GM12878 (cell line): Measurements from ENCODE around the gene PTPRM.
"Not testable (repeated sequence)": the region's sequence is repeated elsewhere in the genome, so short reads cannot be mapped to it uniquely, and the experiment has no call there.

Experiments used
- POLR2A ChIP-seq: IDR thresholded peaks from 2 replicates; pipeline ENCODE4 v1.6.1; 2011; ENCODE audit warnings: low read depth, mild to moderate bottlenecking, low read length
- POLR2AphosphoS5 ChIP-seq: IDR thresholded peaks from 2 replicates; pipeline ENCODE4 v1.6.1; 2011; ENCODE audit warnings: mild to moderate bottlenecking, low read length, inconsistent platforms
- SIN3A ChIP-seq: IDR thresholded peaks from 2 replicates; pipeline ENCODE4 v1.6.1; 2012; ENCODE audit warnings: low read depth, low read length, improper control_type of control experiment
- ZNF24 ChIP-seq: fragments of 450-650 bp; IDR thresholded peaks from 2 replicates; pipeline ENCODE4 v1.6.1; 2017; ENCODE audit warnings: antibody characterized with exemption, mild to moderate bottlenecking
- ZSCAN29 ChIP-seq: fragments of 450-650 bp; IDR thresholded peaks from 2 replicates; pipeline ENCODE4 v1.6.1; 2017; ENCODE audit warnings: mild to moderate bottlenecking, moderate library complexity
- TF ChIP-seq, protein P1 (sequence below), 3 experiments: IDR thresholded peaks in 2 of 3; conservative IDR thresholded peaks in 1 of 3; 2 replicates each; pipeline ENCODE4 v1.5.1; 2011; ENCODE audit warnings: low read depth in 3 of 3, low read length in 3 of 3, mild to moderate bottlenecking in 3 of 3, control low read depth in 2 of 3, moderate library complexity in 2 of 3, inconsistent platforms in 1 of 3, mixed read lengths in 1 of 3; ENCODE audit not compliant: control insufficient read depth in 2 of 3, insufficient read depth in 1 of 3; ENCODE audit errors: extremely low read depth in 1 of 3
- TF ChIP-seq, protein P2 (sequence below): fragments of 150-350 bp; IDR thresholded peaks from 2 replicates; pipeline ENCODE4 v1.6.1; 2016; ENCODE audit warnings: low read depth, low read length
- TF ChIP-seq, protein P3 (sequence below): IDR thresholded peaks from 2 replicates; pipeline ENCODE4 v1.6.1; 2012; ENCODE audit warnings: low read length, inconsistent platforms
- TF ChIP-seq, protein P4 (sequence below): IDR thresholded peaks from 2 replicates; pipeline ENCODE4 v1.6.1; 2011; ENCODE audit warnings: low read depth, mild to moderate bottlenecking, low read length, moderate library complexity, borderline replicate concordance; ENCODE audit errors: extremely low read depth
- TF ChIP-seq, protein P5 (sequence below): IDR thresholded peaks from 2 replicates; pipeline ENCODE4 v1.6.1; 2011; ENCODE audit warnings: low read depth, low read length, improper control_type of control experiment, borderline replicate concordance

DNA sequence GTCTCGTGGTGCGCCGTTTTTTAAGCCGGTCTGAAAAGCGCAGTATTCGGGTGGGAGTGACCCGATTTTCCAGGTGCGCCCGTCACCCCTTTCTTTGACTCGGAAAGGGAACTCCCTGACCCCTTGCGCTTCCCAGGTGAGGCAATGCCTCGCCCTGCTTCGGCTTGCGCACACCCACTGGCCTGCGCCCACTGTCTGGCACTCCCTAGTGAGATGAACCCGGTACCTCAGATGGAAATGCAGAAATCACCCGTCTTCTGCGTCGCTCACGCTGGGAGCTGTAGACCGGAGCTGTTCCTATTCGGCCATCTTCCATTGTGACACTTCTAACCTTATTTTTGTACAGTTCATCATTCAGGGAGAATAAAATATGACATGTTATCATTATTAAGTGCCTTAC lies 496.0 kb downstream of the PTPRM start:
- TF ChIP-seq ZSCAN29, ZNF24, POLR2AphosphoS5, POLR2A, SIN3A: not testable (repeated sequence)
- TF ChIP-seq, protein P1, sequence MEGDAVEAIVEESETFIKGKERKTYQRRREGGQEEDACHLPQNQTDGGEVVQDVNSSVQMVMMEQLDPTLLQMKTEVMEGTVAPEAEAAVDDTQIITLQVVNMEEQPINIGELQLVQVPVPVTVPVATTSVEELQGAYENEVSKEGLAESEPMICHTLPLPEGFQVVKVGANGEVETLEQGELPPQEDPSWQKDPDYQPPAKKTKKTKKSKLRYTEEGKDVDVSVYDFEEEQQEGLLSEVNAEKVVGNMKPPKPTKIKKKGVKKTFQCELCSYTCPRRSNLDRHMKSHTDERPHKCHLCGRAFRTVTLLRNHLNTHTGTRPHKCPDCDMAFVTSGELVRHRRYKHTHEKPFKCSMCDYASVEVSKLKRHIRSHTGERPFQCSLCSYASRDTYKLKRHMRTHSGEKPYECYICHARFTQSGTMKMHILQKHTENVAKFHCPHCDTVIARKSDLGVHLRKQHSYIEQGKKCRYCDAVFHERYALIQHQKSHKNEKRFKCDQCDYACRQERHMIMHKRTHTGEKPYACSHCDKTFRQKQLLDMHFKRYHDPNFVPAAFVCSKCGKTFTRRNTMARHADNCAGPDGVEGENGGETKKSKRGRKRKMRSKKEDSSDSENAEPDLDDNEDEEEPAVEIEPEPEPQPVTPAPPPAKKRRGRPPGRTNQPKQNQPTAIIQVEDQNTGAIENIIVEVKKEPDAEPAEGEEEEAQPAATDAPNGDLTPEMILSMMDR (IDR thresholded peaks at IDR 0.05 in 2 of 3, conservative IDR thresholded peaks at IDR 0.05 in 1 of 3; ENCODE audit: control insufficient read depth in 2 of 3, extremely low read depth in 1 of 3, insufficient read depth in 1 of 3, low read depth in 3 of 3, low read length in 3 of 3) = not testable (repeated sequence)
- TF ChIP-seq, protein P2, sequence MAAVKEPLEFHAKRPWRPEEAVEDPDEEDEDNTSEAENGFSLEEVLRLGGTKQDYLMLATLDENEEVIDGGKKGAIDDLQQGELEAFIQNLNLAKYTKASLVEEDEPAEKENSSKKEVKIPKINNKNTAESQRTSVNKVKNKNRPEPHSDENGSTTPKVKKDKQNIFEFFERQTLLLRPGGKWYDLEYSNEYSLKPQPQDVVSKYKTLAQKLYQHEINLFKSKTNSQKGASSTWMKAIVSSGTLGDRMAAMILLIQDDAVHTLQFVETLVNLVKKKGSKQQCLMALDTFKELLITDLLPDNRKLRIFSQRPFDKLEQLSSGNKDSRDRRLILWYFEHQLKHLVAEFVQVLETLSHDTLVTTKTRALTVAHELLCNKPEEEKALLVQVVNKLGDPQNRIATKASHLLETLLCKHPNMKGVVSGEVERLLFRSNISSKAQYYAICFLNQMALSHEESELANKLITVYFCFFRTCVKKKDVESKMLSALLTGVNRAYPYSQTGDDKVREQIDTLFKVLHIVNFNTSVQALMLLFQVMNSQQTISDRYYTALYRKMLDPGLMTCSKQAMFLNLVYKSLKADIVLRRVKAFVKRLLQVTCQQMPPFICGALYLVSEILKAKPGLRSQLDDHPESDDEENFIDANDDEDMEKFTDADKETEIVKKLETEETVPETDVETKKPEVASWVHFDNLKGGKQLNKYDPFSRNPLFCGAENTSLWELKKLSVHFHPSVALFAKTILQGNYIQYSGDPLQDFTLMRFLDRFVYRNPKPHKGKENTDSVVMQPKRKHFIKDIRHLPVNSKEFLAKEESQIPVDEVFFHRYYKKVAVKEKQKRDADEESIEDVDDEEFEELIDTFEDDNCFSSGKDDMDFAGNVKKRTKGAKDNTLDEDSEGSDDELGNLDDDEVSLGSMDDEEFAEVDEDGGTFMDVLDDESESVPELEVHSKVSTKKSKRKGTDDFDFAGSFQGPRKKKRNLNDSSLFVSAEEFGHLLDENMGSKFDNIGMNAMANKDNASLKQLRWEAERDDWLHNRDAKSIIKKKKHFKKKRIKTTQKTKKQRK = not testable (repeated sequence)
- TF ChIP-seq, protein P3, sequence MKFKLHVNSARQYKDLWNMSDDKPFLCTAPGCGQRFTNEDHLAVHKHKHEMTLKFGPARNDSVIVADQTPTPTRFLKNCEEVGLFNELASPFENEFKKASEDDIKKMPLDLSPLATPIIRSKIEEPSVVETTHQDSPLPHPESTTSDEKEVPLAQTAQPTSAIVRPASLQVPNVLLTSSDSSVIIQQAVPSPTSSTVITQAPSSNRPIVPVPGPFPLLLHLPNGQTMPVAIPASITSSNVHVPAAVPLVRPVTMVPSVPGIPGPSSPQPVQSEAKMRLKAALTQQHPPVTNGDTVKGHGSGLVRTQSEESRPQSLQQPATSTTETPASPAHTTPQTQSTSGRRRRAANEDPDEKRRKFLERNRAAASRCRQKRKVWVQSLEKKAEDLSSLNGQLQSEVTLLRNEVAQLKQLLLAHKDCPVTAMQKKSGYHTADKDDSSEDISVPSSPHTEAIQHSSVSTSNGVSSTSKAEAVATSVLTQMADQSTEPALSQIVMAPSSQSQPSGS = not testable (repeated sequence)
- TF ChIP-seq, protein P4, sequence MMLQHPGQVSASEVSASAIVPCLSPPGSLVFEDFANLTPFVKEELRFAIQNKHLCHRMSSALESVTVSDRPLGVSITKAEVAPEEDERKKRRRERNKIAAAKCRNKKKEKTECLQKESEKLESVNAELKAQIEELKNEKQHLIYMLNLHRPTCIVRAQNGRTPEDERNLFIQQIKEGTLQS = not testable (repeated sequence)
- TF ChIP-seq, protein P5, sequence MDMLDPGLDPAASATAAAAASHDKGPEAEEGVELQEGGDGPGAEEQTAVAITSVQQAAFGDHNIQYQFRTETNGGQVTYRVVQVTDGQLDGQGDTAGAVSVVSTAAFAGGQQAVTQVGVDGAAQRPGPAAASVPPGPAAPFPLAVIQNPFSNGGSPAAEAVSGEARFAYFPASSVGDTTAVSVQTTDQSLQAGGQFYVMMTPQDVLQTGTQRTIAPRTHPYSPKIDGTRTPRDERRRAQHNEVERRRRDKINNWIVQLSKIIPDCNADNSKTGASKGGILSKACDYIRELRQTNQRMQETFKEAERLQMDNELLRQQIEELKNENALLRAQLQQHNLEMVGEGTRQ = not testable (repeated sequence)
